Measurements from ENCODE around the gene ZNF385A. TPM values are rescaled to one million over a fixed set of nuclear protein-coding genes. Genes with fewer than 3 reads are reported as not detected.
A peak's percentile ranks its signal among the peaks of the same experiment; 100 is the strongest.

The ZNF385A gene
- total and polyA plus RNA-seq, 2 of the 13 experiments (the other 11 are each of a cell fraction or from before 2014, with no cell fraction given): 0.44 to 0.67 TPM

- TF ChIP-seq ZNF512B (CRISPR knock-in tag; IDR thresholded peaks at IDR 0.05; ENCODE audit: borderline replicate concordance) (no peak), SIN3A (IDR thresholded peaks at IDR 0.05; ENCODE audit: borderline replicate concordance, low read depth, low read length) (no peak), CREBL2 (CRISPR knock-in tag; IDR thresholded peaks at IDR 0.05; ENCODE audit: borderline replicate concordance) (no peak), BRD4 (CRISPR knock-in tag; IDR thresholded peaks at IDR 0.05) (no peak), CENPT (CRISPR knock-in tag; IDR thresholded peaks at IDR 0.05; ENCODE audit: low read depth) (no peak), ZNF367 (CRISPR knock-in tag; IDR thresholded peaks at IDR 0.05; ENCODE audit: borderline replicate concordance) (no peak), HNRNPH1 (optimal IDR thresholded peaks at IDR 0.05; ENCODE audit: low read depth, low read length) (no peak), IRX3 (CRISPR knock-in tag; IDR thresholded peaks at IDR 0.05; ENCODE audit: borderline replicate concordance, low read depth) (no peak), MED1 (CRISPR knock-in tag; IDR thresholded peaks at IDR 0.05) (peak; percentile 55; the same call in 1 of the 2 replicates), MTA1 (CRISPR knock-in tag; IDR thresholded peaks at IDR 0.05; ENCODE audit: borderline replicate concordance) (no peak), SIN3B (IDR thresholded peaks at IDR 0.05; ENCODE audit: low read length) (0 out of 2 replicates have a peak, but pooled peaks have one; percentile 24), FOXP1 (IDR thresholded peaks at IDR 0.05) (no peak), FOXP1 (CRISPR knock-in tag; IDR thresholded peaks at IDR 0.05) (no peak), ARNT2 (CRISPR knock-in tag; IDR thresholded peaks at IDR 0.05; ENCODE audit: low read depth) (no peak), TRIM24 (CRISPR knock-in tag; IDR thresholded peaks at IDR 0.05) (no peak), TGIF2 (CRISPR knock-in tag; IDR thresholded peaks at IDR 0.05) (no peak), ZFP41 (CRISPR knock-in tag; IDR thresholded peaks at IDR 0.05; ENCODE audit: borderline replicate concordance) (no peak), ZFP36L2 (CRISPR knock-in tag; IDR thresholded peaks at IDR 0.05) (no peak), ELF4 (CRISPR knock-in tag; IDR thresholded peaks at IDR 0.05; ENCODE audit: borderline replicate concordance) (no peak), HNF1B (CRISPR knock-in tag; IDR thresholded peaks at IDR 0.05) (peak; percentile 64; the same call in 1 of the 2 replicates), RORA (CRISPR knock-in tag; IDR thresholded peaks at IDR 0.05) (no peak), MZF1 (CRISPR knock-in tag; IDR thresholded peaks at IDR 0.05; ENCODE audit: borderline replicate concordance) (no peak), ZNF503 (CRISPR knock-in tag; IDR thresholded peaks at IDR 0.05) (no peak), EED (CRISPR knock-in tag; IDR thresholded peaks at IDR 0.05) (no peak), NCOR1 (IDR thresholded peaks at IDR 0.05; ENCODE audit: borderline replicate concordance, low read length) (no peak)
Measured at GRCh38 chr12:54360717-54361456, 23.6 kb downstream of the ZNF385A start (continued).

Data from HepG2 (cell line).